ENCODE results near the gene IER5.

DNA sequence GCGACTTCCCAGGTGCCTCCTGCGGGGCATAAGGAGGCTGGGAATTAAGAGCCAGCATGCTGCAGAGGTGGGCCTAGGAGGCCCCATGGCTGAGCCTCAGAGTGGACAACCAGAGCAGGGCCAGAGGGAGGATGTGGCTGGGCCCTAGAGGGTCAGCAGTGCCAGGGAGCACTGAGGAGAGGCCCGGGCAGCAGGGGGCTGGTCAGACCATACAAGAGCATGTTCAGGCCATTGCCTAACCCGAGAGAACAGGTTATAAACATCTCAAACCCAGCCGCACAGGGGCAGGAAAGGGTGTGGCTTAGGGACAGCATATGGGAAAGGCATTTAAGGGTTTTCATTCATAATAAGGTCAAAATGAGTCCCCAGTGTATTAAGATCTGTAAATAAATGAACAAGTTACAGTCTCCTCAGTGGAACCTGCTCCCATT, 51.1 kb downstream of the IER5 start:
- TF ChIP-seq PATZ1 (CRISPR knock-in tag; IDR thresholded peaks at IDR 0.05; ENCODE audit: borderline replicate concordance) (no peak), ZFP30 (CRISPR knock-in tag; IDR thresholded peaks at IDR 0.05) (no peak), BACH2 (CRISPR knock-in tag; IDR thresholded peaks at IDR 0.05; ENCODE audit: borderline replicate concordance) (no peak), ISL1 (CRISPR knock-in tag; IDR thresholded peaks at IDR 0.05) (no peak), ARNTL (CRISPR knock-in tag; IDR thresholded peaks at IDR 0.05; ENCODE audit: borderline replicate concordance, low read depth) (no peak), ZC3H10 (CRISPR knock-in tag; IDR thresholded peaks at IDR 0.05) (no peak), ZFP3 (CRISPR knock-in tag; IDR thresholded peaks at IDR 0.05) (no peak), OSR1 (CRISPR knock-in tag; IDR thresholded peaks at IDR 0.05) (no peak), CSDC2 (CRISPR knock-in tag; IDR thresholded peaks at IDR 0.05) (no peak)

All from SK-N-SH treated with all-trans-retinoic acid at 6 μM for 48 hours (cell line).